Stimulated activated CD4-positive, alpha-beta T cell treated with anti-CD3 and anti-CD28 coated beads, Interleukin-12 subunit alpha, Interleukin-12 subunit beta, amount 100 ng/mL, for 48 hours (primary cell): ENCODE measurements around the gene ARMH3.
A peak's percentile ranks its signal among the peaks of the same experiment; 100 is the strongest.

Experiments used
- DNase-seq, 3 donors: peaks; one replicate each; pipeline ENCODE4 v3.0.0-alpha.2; 2020; ENCODE audit warnings: low read depth in 2 of 3, low spot score in 1 of 3

ARMH3 gene

GRCh38 chr10:101832325-101832771 is 223.6 kb downstream of the ARMH3 start:
- no peak for DNase-seq

GRCh38 chr10:101831169-101831811 is 224.7 kb downstream of the ARMH3 start:
- DNase-seq = no peak

- peak; percentile 78 to 88 (median 82) for DNase-seq
Observed at GRCh38 chr10:101830322-101831168, 225.4 kb downstream of the ARMH3 start.

GRCh38 chr10:101829561-101830315 is 226.2 kb downstream of the ARMH3 start:
- peak in 2 of 3 donors; percentile 36 to 54 for DNase-seq

GRCh38 chr10:101828766-101829551 is 227.0 kb downstream of the ARMH3 start:
- DNase-seq = no peak

GRCh38 chr10:101827919-101828600 is 227.9 kb downstream of the ARMH3 start:
- DNase-seq = no peak

- no peak for DNase-seq
Observed at GRCh38 chr10:101826852-101827434, 229.0 kb downstream of the ARMH3 start.

GRCh38 chr10:101824736-101825135 is 231.2 kb downstream of the ARMH3 start:
- no peak for DNase-seq

- no peak for DNase-seq
Observed at GRCh38 chr10:101818872-101819633, 236.9 kb downstream of the ARMH3 start.

GRCh38 chr10:101818119-101818871 is 237.7 kb downstream of the ARMH3 start, which contains the start of gene OGA:
Gene OGA, minus strand, starts transcription at chr10:101818444. Its CDS starts 422 bp downstream, at chr10:101818022.
- DNase-seq = peak; percentile 93 to 98 (median 96)

GRCh38 chr10:101817337-101818118 is 238.4 kb downstream of the ARMH3 start:
- DNase-seq = no peak

GRCh38 chr10:101816913-101817336 is 239.0 kb downstream of the ARMH3 start:
- DNase-seq = no peak

- no peak for DNase-seq
Observed at GRCh38 chr10:101816376-101816775, 239.6 kb downstream of the ARMH3 start.

- no peak for DNase-seq
Observed at GRCh38 chr10:101814466-101815071, 241.4 kb downstream of the ARMH3 start.

GRCh38 chr10:101812606-101813005 is 243.4 kb downstream of the ARMH3 start:
- DNase-seq = no peak

GRCh38 chr10:101807158-101807557 is 248.8 kb downstream of the ARMH3 start:
- no peak for DNase-seq

GRCh38 chr10:101803511-101803910 is 252.5 kb downstream of the ARMH3 start:
- DNase-seq = no peak
